OCI-LY1 (cell line): Measurements from ENCODE around the gene FOXK1.

ENCODE experiments used
- H2AFZ ChIP-seq: fragments of 200-600 bp; sonication (generic), shearing (Covaris generic); 2 replicates; pipeline ENCODE4 v1.6.0; 2014; ENCODE audit warnings: antibody characterized with exemption, mild to moderate bottlenecking, low read length
- H3F3A ChIP-seq: fragments of 200-600 bp; sonication (generic), shearing (Covaris generic); 2 replicates; pipeline ENCODE4 v1.6.0; 2014; ENCODE audit warnings: mild to moderate bottlenecking, antibody characterized with exemption, low read length, moderate library complexity; ENCODE audit not compliant: insufficient read depth
- H3K27ac ChIP-seq: fragments of 200-600 bp; sonication (generic); 2 replicates; pipeline ENCODE4 v1.5.1; 2014; ENCODE audit warnings: low read length, mixed run types, mild to moderate bottlenecking, low read depth; ENCODE audit not compliant: poor library complexity, severe bottlenecking
- H3K27me3 ChIP-seq: fragments of 200-600 bp; sonication (generic); 2 replicates; pipeline ENCODE4 v1.6.0; 2014; ENCODE audit warnings: antibody characterized with exemption, mild to moderate bottlenecking, low read length, moderate library complexity; ENCODE audit not compliant: insufficient read depth
- H3K36me3 ChIP-seq: fragments of 200-600 bp; sonication (generic); 2 replicates; pipeline ENCODE4 v1.6.1; 2014; ENCODE audit warnings: mild to moderate bottlenecking, antibody characterized with exemption, low read length, moderate library complexity, mixed read lengths; ENCODE audit not compliant: insufficient read depth
- H3K4me1 ChIP-seq: fragments of 200-600 bp; sonication (generic); 2 replicates; pipeline ENCODE4 v1.5.1; 2014; ENCODE audit warnings: mild to moderate bottlenecking, low read length, moderate library complexity; ENCODE audit not compliant: insufficient read depth, severe bottlenecking
- H3K4me2 ChIP-seq: fragments of 200-600 bp; sonication (generic), shearing (Covaris generic); 2 replicates; pipeline ENCODE4 v1.6.1; 2014; ENCODE audit warnings: low read length
- H3K4me3 ChIP-seq: fragments of 200-600 bp; sonication (generic); 2 replicates; pipeline ENCODE4 v1.5.1; 2014; ENCODE audit warnings: low read length, low read depth, mild to moderate bottlenecking, mixed read lengths; ENCODE audit not compliant: poor library complexity, severe bottlenecking
- H3K79me2 ChIP-seq: fragments of 200-600 bp; shearing (Covaris generic); 2 replicates; pipeline ENCODE4 v1.6.1; 2016; ENCODE audit warnings: mixed run types, low read length, mixed read lengths; ENCODE audit not compliant: insufficient read depth
- H3K9ac ChIP-seq: fragments of 200-600 bp; sonication (generic), shearing (Covaris generic); 2 replicates; pipeline ENCODE4 v1.6.1; 2014; ENCODE audit warnings: mild to moderate bottlenecking, low read length, mixed read lengths
- H3K9me2 ChIP-seq: fragments of 200-600 bp; sonication (generic), shearing (Covaris generic); 2 replicates; pipeline ENCODE4 v1.6.1; 2014; ENCODE audit warnings: low read depth, mild to moderate bottlenecking, low read length, mixed read lengths
- H3K9me3 ChIP-seq: fragments of 200-600 bp; shearing (Covaris generic); 2 replicates; pipeline ENCODE4 v1.6.1; 2014; ENCODE audit warnings: low read length, mixed read lengths
- H4K20me1 ChIP-seq: fragments of 200-600 bp; sonication (generic), shearing (Covaris generic); 2 replicates; pipeline ENCODE4 v1.6.0; 2016; ENCODE audit warnings: mild to moderate bottlenecking, low read length; ENCODE audit not compliant: insufficient read depth
- EZH2 ChIP-seq: fragments of 200-600 bp; sonication (generic), shearing (Covaris generic); IDR thresholded peaks from 2 replicates; pipeline ENCODE4 v1.8.0; 2017; ENCODE audit warnings: borderline replicate concordance, mixed run types, mild to moderate bottlenecking, antibody characterized with exemption, low read length, moderate library complexity, mixed read lengths
- TF ChIP-seq, protein P1 (sequence below): fragments of 200-600 bp; sonication (generic), shearing (Covaris generic); IDR thresholded peaks from 2 replicates; pipeline ENCODE4 v1.5.1; 2017; ENCODE audit warnings: mild to moderate bottlenecking, antibody characterized with exemption, low read length, moderate library complexity, mixed read lengths

FOXK1 gene

DNA sequence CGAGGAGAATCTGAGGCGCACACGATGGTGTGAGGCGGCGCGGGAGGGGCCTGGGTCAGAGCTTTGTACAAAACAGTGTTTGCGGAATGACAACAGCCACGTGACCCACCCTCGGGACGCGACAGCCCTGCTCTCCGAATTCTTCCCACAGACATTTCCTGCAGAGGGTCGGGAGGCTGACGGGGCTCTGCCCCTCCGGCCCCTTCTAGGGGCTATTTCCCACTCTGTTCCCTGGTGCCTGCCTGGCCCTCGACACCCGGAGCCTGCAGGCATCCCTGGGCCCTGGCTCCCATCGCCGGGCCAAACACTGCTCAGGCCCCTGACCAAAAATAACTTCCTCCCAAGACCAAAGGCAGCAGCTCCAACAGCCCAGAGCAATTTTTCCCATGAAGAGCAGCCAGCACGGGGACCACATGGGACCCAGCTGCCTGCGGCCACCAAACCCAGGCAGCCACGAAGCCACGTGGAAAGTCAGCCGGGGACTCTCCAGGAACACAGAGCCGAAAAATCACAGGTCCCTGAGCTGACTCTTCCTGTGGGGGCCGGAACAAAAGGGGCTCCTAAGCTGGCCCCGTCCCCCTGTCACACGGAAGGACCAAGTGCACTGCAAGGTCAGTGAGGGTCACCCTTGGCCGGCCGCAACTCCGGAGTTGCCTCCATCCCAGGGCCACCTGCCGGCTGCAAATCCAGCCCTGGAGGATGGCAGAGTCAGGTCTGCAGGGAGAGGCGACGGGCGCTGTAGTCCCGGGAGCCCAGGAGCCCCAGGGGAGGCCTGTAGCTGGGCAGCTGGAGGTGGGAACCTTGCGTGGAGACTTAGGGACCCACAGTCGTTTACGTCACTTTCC is 137.7 kb downstream of the FOXK1 start:
- H3K4me2 ChIP-seq, result no peak overlapping the region
- TF ChIP-seq, protein P1, sequence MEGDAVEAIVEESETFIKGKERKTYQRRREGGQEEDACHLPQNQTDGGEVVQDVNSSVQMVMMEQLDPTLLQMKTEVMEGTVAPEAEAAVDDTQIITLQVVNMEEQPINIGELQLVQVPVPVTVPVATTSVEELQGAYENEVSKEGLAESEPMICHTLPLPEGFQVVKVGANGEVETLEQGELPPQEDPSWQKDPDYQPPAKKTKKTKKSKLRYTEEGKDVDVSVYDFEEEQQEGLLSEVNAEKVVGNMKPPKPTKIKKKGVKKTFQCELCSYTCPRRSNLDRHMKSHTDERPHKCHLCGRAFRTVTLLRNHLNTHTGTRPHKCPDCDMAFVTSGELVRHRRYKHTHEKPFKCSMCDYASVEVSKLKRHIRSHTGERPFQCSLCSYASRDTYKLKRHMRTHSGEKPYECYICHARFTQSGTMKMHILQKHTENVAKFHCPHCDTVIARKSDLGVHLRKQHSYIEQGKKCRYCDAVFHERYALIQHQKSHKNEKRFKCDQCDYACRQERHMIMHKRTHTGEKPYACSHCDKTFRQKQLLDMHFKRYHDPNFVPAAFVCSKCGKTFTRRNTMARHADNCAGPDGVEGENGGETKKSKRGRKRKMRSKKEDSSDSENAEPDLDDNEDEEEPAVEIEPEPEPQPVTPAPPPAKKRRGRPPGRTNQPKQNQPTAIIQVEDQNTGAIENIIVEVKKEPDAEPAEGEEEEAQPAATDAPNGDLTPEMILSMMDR, result no peak
- no peak for TF ChIP-seq EZH2
- H3K27me3 ChIP-seq, result no peaks in the 10 kb centered on the region
- no peaks in the 10 kb centered on the region for H3K36me3 ChIP-seq
- H2AFZ ChIP-seq, result no peak overlapping the region
- H3K27ac ChIP-seq, result no peak overlapping the region
- no peak overlapping the region for H3K9ac ChIP-seq
- no peaks in the 10 kb centered on the region for H3K79me2 ChIP-seq
- H3F3A ChIP-seq, result no peaks in the 10 kb centered on the region
- no peaks in the 10 kb centered on the region for H4K20me1 ChIP-seq
- H3K4me1 ChIP-seq, result no peaks in the 10 kb centered on the region
- H3K9me2 ChIP-seq, result no peaks in the 10 kb centered on the region
- H3K4me3 ChIP-seq, result no peak overlapping the region
- H3K9me3 ChIP-seq, result no peaks in the 10 kb centered on the region

DNA sequence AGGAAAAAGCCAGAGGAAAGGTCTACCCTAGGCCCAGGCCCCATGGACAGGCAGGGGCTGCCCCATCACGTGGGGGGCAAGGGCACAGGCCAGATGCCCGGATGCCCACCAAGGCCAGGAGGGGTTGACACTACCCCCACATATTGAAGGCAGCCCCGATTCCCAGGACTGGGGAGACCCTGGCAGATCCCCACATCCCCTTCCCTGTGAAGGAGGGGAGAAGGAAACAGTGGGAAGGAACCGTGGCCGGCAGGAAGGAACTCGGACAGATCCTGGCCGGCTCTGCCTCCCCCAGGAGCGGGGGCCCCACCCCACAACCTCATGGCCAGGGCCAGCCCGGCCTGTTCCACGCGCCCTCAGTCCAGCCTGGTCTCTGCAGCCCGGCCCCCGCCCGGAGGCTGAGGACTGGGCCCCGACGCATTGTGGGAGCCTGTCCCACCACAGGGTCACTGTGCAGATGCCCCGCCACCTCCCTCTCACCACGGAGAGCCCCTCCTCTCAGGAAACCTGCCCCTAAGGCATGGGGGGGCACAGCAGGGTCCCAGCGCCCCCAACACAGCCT is 138.4 kb downstream of the FOXK1 start:
- H3K9me2 ChIP-seq, result no peaks in the 10 kb centered on the region
- H3K36me3 ChIP-seq, result no peaks in the 10 kb centered on the region
- no peak overlapping the region for H3K27ac ChIP-seq
- TF ChIP-seq, protein P1, result no peak
- no peak for TF ChIP-seq EZH2
- no peak overlapping the region for H2AFZ ChIP-seq
- H3F3A ChIP-seq, result no peaks in the 10 kb centered on the region
- H3K79me2 ChIP-seq, result no peaks in the 10 kb centered on the region
- no peaks in the 10 kb centered on the region for H3K4me1 ChIP-seq
- no peak overlapping the region for H3K4me3 ChIP-seq
- no peaks in the 10 kb centered on the region for H4K20me1 ChIP-seq
- H3K27me3 ChIP-seq, result no peaks in the 10 kb centered on the region
- H3K9me3 ChIP-seq, result no peaks in the 10 kb centered on the region
- no peak overlapping the region for H3K4me2 ChIP-seq
- no peak overlapping the region for H3K9ac ChIP-seq
